Activated CD4-positive, alpha-beta T cell treated with anti-CD3 and anti-CD28 coated beads for 1 hour (primary cell): ENCODE results near the gene DTX3.
A peak's percentile ranks its signal among the peaks of the same experiment; 100 is the strongest.
"Not testable (repeated sequence)": the region's sequence is repeated elsewhere in the genome, so short reads cannot be mapped to it uniquely, and the experiment has no call there.

Source experiments
- DNase-seq: peaks from one replicate; pipeline ENCODE4 v3.0.0-alpha.2; 2020

DTX3 gene

GRCh38 chr12:57583008-57583831 is 21.4 kb upstream of the DTX3 start:
- peak; percentile 41 for DNase-seq

GRCh38 chr12:57584050-57584449 is 20.6 kb upstream of the DTX3 start:
- no peak for DNase-seq

- DNase-seq: no peak
Measured at GRCh38 chr12:57584690-57585089, 19.9 kb upstream of the DTX3 start.

GRCh38 chr12:57585156-57585555 is 19.5 kb upstream of the DTX3 start:
- DNase-seq: no peak

- DNase-seq: no peak
Measured at GRCh38 chr12:57586128-57586527, 18.5 kb upstream of the DTX3 start.

GRCh38 chr12:57586832-57587429 is 17.7 kb upstream of the DTX3 start:
- no peak for DNase-seq

GRCh38 chr12:57588951-57589610 is 15.5 kb upstream of the DTX3 start:
- DNase-seq: not testable (repeated sequence)

GRCh38 chr12:57590479-57590863 is 14.2 kb upstream of the DTX3 start:
- no peak for DNase-seq

GRCh38 chr12:57590864-57591781 is 13.5 kb upstream of the DTX3 start, which contains the start of gene PIP4K2C:
PIP4K2C (plus strand) TSS chr12:57591192; CDS start chr12:57591290, 98 bp downstream.
- peak; percentile 55 for DNase-seq

GRCh38 chr12:57591782-57592325 is 12.8 kb upstream of the DTX3 start:
- DNase-seq: no peak

GRCh38 chr12:57592551-57593165 is 12.0 kb upstream of the DTX3 start:
- no peak for DNase-seq

- no peak for DNase-seq
Measured at GRCh38 chr12:57593187-57593586, 11.4 kb upstream of the DTX3 start.

- no peak for DNase-seq
Measured at GRCh38 chr12:57600395-57600794, 4.2 kb upstream of the DTX3 start.

- DNase-seq: no peak
Measured at GRCh38 chr12:57602544-57602943, 2.1 kb upstream of the DTX3 start.

GRCh38 chr12:57603324-57603723 is 1.3 kb upstream of the DTX3 start:
- DNase-seq: no peak

- DNase-seq: no peak
Measured at GRCh38 chr12:57603815-57604453, 690 bp upstream of the DTX3 start.

GRCh38 chr12:57604992-57605810 is 577 bp downstream of the DTX3 start:
- DNase-seq: no peak

- no peak for DNase-seq
Measured at GRCh38 chr12:57605811-57606311, 1.2 kb downstream of the DTX3 start.

GRCh38 chr12:57606399-57606798 is 1.8 kb downstream of the DTX3 start:
- DNase-seq: no peak

- no peak for DNase-seq
Measured at GRCh38 chr12:57606821-57607220, 2.2 kb downstream of the DTX3 start.
